HG03575 (cell line): ENCODE data around the gene DHX16.
"Not testable (repeated sequence)": the region's sequence is repeated elsewhere in the genome, so short reads cannot be mapped to it uniquely, and the experiment has no call there.

ENCODE experiments used
- ATAC-seq: cut with Tn5 transposase; IDR thresholded peaks from one replicate; pipeline ENCODE4 v1.9.1; 2021; ENCODE audit not compliant: unreplicated experiment, insufficient number of reproducible peaks, low FRiP score; ENCODE audit errors: extremely low read depth

DHX16 gene

GRCh38 chr6:30682143-30683117 lies 9.6 kb upstream of the DHX16 start:
- ATAC-seq: no peak

GRCh38 chr6:30681766-30682142 lies 8.9 kb upstream of the DHX16 start:
- no peak for ATAC-seq

DNA sequence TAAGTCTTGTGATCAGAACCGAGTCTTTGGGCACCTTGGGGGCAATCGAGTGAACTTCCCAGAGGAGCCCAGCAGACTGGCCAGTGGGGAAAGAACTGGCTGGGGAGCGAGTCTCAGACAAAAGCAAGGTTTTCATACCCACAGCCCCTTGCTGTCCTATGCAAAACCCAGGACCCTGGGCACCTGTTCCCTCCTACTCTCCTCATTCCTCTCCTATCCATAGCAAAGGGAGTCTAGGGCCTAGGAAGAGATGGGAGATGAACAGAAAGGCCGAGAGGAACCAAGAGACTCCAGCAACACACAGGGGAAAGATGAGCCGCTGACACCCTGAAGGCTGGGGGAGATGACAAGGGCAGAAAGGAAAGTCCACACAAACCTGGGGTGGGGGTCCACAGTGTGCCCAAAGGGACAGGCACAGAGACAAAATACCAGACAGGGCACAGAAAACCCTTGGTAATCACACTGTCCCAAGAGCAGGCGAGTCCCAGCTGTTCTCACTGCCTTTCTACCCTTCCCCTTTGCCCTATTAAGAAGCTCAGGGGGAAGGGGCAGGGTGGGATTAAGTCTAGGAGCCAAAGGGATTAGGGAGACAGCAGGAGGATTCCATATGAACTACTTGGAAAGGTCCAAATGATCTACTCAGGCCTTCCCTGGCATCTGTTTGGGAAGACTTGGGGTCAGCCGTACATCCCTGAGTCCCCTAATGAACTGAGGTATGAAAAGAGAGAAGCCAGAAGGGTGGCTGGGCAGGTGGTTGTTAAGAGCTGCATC lies 7.1 kb upstream of the DHX16 start:
- ATAC-seq: no peak

DNA sequence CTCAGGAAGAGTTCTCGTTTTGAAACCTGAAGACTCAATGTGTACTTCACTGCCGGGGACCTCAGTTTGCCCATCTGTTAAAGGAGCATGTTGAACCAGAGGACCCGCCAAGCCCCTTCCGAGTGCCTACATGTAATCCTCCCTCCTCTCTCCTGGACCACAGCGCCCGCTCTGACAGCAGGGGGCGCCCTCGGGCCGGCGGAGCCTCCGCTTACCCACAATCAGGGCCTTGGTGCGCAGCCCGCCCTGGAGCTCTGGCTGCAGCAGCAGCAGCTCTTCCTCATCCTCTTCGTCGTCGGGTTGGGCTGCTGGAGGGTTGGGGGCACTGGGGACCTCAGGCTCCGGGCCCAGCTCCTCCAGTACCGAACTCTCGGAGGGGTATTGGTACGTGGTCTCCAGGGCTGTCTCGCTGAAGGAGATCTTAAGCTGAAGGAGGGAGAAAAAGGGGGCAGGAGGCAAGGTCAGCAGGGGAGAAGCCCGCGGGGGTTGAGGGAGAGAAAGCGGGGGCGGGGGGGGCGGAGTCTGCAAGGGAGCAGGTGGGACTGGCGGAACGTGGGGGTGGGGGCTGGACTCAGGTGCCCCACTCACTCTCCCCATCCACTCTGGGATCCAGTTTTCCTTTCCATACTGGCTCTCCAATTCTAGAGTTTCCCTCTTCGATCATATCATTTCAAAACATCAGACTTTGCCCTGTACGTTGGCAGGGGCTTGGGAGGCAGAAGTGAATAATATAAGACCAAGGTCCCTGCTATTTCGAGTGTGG lies 6.3 kb upstream of the DHX16 start:
- no peak for ATAC-seq

GRCh38 chr6:30676660-30677285 lies 4.0 kb upstream of the DHX16 start:
- no peak for ATAC-seq

DNA sequence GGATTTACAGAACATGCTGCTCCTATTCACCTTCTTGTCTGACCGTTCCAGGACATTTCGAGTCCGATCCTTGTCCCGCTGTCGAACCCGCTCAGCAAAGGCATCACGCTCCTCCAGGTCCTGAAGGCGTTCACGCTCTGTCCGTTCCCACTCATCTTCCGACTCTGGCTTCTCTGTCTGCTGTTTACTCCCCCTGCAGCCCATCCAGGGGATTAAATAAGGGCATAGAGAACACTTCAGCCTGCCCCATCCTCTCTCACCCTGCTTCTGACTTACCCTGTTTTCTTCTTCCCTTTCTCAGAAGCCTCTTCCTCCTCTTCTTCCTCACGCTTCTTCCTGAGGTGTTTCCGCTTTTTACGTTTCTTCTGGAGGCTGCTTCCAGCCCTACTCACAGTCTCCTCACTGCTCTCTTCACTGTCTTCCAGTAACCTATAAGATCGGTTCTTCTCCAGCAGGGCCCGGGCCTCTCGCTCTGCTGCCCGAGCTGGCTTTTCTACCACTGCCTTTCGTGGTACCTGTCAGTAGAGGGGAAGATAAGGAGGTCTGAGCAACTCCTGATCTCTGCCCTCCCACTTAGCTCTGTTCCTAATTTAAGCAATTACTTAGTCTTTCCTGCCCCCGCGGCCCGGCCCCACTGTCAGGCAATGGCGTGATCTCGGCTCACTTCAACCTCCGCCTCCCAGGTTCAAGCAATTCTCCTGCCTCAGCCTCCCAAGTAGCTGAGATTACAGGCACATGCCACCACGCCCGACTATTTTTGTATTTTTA lies 1.9 kb downstream of the DHX16 start:
- no peak for ATAC-seq

GRCh38 chr6:30666300-30666699 lies 6.5 kb downstream of the DHX16 start:
- ATAC-seq: not testable (repeated sequence)

- ATAC-seq: no peak
Measured at GRCh38 chr6:30664994-30665767, 7.6 kb downstream of the DHX16 start.

DNA sequence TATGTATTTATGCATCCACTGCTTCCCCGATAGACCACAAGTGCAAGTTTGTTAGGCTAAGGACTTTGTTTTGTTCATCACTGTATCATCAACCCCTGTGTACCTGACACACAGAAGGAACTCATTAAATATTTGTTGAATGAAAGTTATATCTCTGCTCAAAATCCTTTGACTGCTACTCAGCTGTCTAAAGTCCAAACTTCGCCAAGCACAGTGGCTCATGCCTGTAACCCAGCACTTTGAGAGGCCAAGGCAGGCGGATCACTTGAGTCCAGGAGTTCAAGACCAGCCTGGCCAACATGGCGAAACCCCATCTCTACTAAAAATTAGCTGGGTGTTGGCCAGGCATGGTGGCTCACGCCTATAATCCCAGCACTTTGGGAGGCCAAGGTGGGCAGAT lies 14.9 kb downstream of the DHX16 start:
- ATAC-seq: not testable (repeated sequence)

DNA sequence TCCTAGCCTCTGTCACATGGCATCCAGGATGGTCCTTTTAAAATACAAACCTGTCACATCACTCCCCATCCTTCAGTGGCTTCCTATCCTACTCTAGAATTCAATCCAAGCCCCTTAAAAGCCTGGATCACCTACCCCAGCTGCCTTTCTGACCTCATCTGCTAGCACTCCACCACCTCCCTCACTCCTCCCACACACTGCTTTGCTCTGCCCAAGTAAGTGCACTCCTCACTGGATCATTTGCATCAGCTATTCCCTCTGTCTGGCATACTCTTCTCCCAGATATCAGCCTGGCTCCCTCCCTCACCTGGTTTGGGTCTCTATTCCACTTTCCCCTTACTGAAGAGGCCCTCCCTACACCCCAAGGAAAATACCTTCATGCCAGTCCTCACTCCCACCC lies 15.4 kb downstream of the DHX16 start:
- no peak for ATAC-seq

- no peak for ATAC-seq
Measured at GRCh38 chr6:30656513-30656912, 16.3 kb downstream of the DHX16 start.

DNA sequence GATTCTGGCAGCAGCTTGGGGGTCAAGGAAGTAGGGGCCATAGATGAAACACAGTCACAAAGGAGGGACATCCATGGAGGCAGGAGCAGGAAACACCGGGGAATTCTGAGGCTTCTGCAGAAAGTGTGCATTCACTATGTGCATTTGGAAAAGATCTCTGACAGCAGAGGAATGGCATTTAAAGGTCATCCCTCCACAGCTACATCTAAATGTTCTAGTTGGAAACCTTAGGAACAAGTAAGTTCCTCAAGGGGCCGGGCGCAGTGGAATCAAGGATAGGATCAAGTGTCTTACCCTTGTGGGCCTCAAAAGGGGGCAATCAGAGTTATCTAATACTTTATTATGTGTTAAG lies 17.1 kb downstream of the DHX16 start:
- ATAC-seq: no peak

DNA sequence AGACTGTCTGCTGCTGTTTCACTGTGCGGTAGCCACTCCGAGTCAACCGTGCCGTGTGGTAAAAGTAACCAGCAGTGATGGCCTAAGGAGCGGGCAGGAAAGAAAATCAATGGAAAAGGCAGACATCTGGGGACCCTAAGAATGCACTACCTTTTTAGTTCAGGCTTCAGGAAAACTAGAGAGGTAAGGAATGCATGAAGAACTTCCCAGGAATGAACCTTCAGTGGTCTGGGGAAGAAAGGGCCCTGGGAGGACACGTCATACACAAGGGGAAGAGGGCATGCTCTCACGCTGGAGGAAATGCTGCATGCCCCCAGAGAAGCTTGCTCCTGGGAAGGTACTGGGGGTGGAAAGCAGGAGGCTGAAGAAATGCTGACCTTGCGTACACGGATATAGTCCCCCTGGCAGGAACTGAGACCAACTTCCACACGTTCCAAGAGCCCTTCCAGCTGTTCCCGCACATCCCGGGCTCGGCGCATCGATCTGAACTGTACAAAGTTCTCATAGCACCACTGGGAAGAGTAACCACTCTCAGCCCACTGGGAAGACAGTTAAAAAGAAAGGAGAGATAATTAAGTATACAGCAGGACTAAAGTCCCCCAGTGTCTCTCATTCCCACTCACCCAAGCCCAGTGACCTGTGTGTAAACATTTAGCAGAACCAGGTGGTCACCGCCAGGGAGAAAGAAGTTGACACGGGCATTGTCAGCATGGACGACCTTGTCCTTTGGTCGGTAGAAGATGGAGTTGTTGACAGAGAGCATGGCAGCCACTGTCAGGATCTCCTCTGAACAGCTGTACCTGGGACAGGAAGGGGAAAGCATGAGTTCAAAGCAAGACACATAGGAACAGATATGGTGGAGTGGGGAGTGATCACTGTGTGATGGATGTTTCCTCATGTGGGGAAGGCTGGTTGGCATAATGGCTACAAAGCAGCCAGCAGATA lies 17.7 kb downstream of the DHX16 start:
- no peak for ATAC-seq

- no peak for ATAC-seq
Measured at GRCh38 chr6:30651143-30651542, 21.7 kb downstream of the DHX16 start.

DNA sequence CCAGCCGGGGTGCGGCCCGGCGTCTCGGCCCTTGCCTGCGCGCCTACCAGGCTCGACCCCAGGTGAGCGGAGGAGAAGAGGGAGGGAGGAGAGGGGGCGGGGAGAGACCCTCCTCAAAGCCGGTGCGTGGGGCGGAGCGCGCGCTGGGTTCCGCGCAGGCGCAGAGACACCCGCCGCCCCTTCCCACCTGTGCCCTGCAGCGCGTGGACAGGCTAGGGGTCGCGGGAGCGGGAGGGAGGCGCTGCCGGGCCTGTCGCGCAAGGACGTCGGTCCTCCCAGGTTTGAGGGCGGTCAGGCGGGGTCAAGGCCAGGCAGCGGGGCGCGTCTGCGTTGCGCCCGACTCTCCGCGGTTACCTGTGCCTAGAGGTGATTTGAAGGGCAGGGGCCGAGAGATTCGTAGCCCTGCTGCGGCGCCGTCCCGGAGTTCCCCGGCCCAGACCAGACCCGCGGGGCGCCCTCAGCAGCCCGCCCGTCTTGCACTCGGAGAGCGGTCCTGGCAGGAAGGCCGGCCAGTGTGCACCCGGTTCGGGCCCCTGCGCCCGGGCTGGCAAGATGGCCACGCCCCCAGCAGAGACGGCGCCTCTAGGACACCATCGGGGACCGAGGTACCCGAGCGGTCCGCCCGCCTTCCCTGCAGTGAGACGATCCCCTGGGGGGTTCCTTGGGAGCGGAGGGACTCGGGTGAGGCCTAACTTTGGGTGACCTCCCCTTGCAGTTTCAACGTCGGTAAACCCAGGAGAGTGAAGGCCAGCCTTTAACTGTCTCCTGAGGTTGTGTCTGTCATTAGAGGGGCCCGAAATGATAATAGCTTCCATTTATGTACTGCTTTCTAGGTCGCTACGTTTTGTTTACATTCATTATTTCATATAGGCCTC lies 25.3 kb downstream of the DHX16 start:
- no peak for ATAC-seq
